Liver (tissue), 9 donors: ENCODE results near the gene FLYWCH2. TPM values are rescaled to one million over a fixed set of nuclear protein-coding genes. Genes with fewer than 3 reads are reported as not detected.

Source experiments
- DNase-seq: peaks from one replicate; pipeline ENCODE4 v3.0.0-alpha.2; 2017; ENCODE audit warnings: low spot score
- H3K27ac ChIP-seq, 2 donors: one replicate each; pipeline ENCODE4 v1.7.0; 2013; ENCODE audit warnings: inconsistent platforms in 2 of 2, low read length in 2 of 2, control low read depth in 1 of 2, low read depth in 1 of 2, mild to moderate bottlenecking in 1 of 2
- H3K27me3 ChIP-seq, 4 donors: one replicate each; pipeline versions ENCODE4 v1.6.1 to v1.7.0; 2013; ENCODE audit warnings: low read length in 3 of 4, inconsistent platforms in 1 of 4, mild to moderate bottlenecking in 1 of 4, moderate library complexity in 1 of 4; ENCODE audit not compliant: control insufficient read depth in 4 of 4, insufficient read depth in 4 of 4
- H3K36me3 ChIP-seq, 4 donors: one replicate each; pipeline versions ENCODE4 v1.6.1 to v1.7.0; 2013; ENCODE audit warnings: low read length in 3 of 4, mild to moderate bottlenecking in 3 of 4, low read depth in 1 of 4, moderate library complexity in 1 of 4; ENCODE audit not compliant: control insufficient read depth in 4 of 4, insufficient read depth in 3 of 4
- H3K4me1 ChIP-seq, 4 donors: one replicate each; pipeline versions ENCODE4 v1.6.1 to v1.7.0; 2013; ENCODE audit warnings: low read length in 3 of 4, mild to moderate bottlenecking in 3 of 4, moderate library complexity in 1 of 4; ENCODE audit not compliant: control insufficient read depth in 4 of 4, insufficient read depth in 4 of 4
- H3K4me3 ChIP-seq, 3 donors: one replicate each; pipeline versions ENCODE4 v1.6.1 to v1.7.0; 2013; ENCODE audit warnings: low read length in 3 of 3, control low read depth in 1 of 3, low read depth in 1 of 3, mild to moderate bottlenecking in 1 of 3
- H3K9ac ChIP-seq, 2 donors: one replicate each; pipeline ENCODE4 v1.7.0; 2013; ENCODE audit warnings: low read length in 2 of 2, mild to moderate bottlenecking in 2 of 2, moderate library complexity in 2 of 2, control low read depth in 1 of 2, low read depth in 1 of 2
- H3K9me3 ChIP-seq, 4 donors: one replicate each; pipeline versions ENCODE4 v1.6.1 to v1.7.0; 2013; ENCODE audit warnings: low read length in 3 of 4; ENCODE audit not compliant: control insufficient read depth in 4 of 4
- FOXA2 ChIP-seq: IDR thresholded peaks from 2 replicates; pipeline ENCODE4 v1.6.1; 2016; ENCODE audit warnings: antibody characterized with exemption
- HNF4G ChIP-seq: IDR thresholded peaks from 2 replicates; pipeline ENCODE4 v1.6.1; 2016; ENCODE audit warnings: antibody characterized with exemption
- JUND ChIP-seq, 2 donors: IDR thresholded peaks; 2 replicates each; pipeline ENCODE4 v1.6.1; 2016; ENCODE audit warnings: antibody characterized with exemption in 2 of 2
- NR2F2 ChIP-seq: IDR thresholded peaks from 2 replicates; pipeline ENCODE4 v1.6.1; 2016; ENCODE audit warnings: antibody characterized with exemption
- RAD21 ChIP-seq, 2 donors: IDR thresholded peaks; 2 replicates each; pipeline ENCODE4 v1.6.1; 2016; ENCODE audit warnings: antibody characterized with exemption in 2 of 2, mild to moderate bottlenecking in 2 of 2
- SP1 ChIP-seq: IDR thresholded peaks from 2 replicates; pipeline ENCODE4 v1.6.1; 2018; ENCODE audit warnings: antibody characterized with exemption, mild to moderate bottlenecking
- TAF1 ChIP-seq: conservative IDR thresholded peaks from 2 replicates; pipeline ENCODE4 v1.6.1; 2016; ENCODE audit warnings: antibody characterized with exemption, mild to moderate bottlenecking
- YY1 ChIP-seq: IDR thresholded peaks from 2 replicates; pipeline ENCODE4 v1.6.1; 2016; ENCODE audit warnings: antibody characterized with exemption, mild to moderate bottlenecking
- WGBS: extraction: QIAGEN DNeasy Blood & Tissue Kit; methylation state at CpG from one replicate; pipeline ENCODE4 v1.1.7; 2013; 5-methylcytosine and 5-hydroxymethylcytosine counted together
- polyA plus RNA-seq, 2 donors: library from polyadenylated mRNA; stranded (reverse) in 1 of 2; unstranded in 1 of 2; fragments of 200-250 nt in 1 of 2; fragments of >200 nt in 1 of 2; fragmentation: Nextera tagmentation in 1 of 2; extraction: Ambion mirVana in 1 of 2; gene quantifications; one replicate each; pipeline versions ENCODE4 v1.2.1 to v1.2.3, GENCODE V29; 2013 to 2015
- total RNA-seq, 2 donors: library from RNA; depleted of rRNA; stranded (reverse); fragments of >200 nt; gene quantifications; one replicate each; pipeline ENCODE4 v1.2.3, GENCODE V29; 2014
- TF ChIP-seq, protein P1 (sequence below): IDR thresholded peaks from 2 replicates; pipeline ENCODE4 v1.6.1; 2016; ENCODE audit warnings: antibody characterized with exemption, mild to moderate bottlenecking
- TF ChIP-seq, protein P2 (sequence below): IDR thresholded peaks from 2 replicates; pipeline ENCODE4 v1.6.1; 2016; ENCODE audit warnings: antibody characterized with exemption
- TF ChIP-seq, protein P3 (sequence below): IDR thresholded peaks from 2 replicates; pipeline ENCODE4 v1.6.1; 2016; ENCODE audit warnings: antibody characterized with exemption
- donor health status: healthy.
- donor health status: healthy.
- donor health status: healthy.
- donor health status: healthy.
- donor health status: healthy.

Gene FLYWCH2
- total and polyA plus RNA-seq, 4 donors = 4.9 to 21.0 (median 8.6) TPM

DNA sequence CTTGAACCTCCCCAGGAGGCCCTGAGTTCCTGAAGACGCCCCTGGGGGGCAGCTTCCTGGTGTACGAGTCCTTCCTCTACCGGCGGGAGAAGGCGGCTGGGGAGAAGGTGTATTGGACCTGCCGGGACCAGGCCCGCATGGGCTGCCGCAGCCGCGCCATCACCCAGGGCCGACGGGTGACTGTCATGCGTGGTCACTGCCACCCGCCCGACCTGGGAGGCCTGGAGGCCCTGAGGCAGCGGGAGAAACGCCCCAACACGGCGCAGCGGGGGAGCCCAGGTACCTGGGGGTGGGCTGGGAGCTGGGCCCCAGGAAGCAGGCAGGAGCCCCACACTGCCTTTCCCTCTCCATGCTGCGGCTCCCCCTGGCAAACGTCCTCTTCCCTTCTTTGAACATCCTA, 50.7 kb downstream of the FLYWCH2 start:
- no peak for DNase-seq
- peaks cover 2 to 45% (median 17%) of the 10 kb centered on the region in 4 donors for H3K36me3 ChIP-seq
- no peak overlapping the region for H3K4me3 ChIP-seq
- no peaks in the 10 kb centered on the region for H3K27me3 ChIP-seq
- H3K4me1 ChIP-seq = no peaks in the 10 kb centered on the region
- H3K27ac ChIP-seq = no peak overlapping the region
- no peak overlapping the region for H3K9ac ChIP-seq
- no peaks in the 10 kb centered on the region for H3K9me3 ChIP-seq
- TF ChIP-seq YY1 (no peak), RAD21 (IDR thresholded peaks at IDR 0.05) (no peak), FOXA2 (no peak), SP1 (no peak)
- TF ChIP-seq, protein P1, sequence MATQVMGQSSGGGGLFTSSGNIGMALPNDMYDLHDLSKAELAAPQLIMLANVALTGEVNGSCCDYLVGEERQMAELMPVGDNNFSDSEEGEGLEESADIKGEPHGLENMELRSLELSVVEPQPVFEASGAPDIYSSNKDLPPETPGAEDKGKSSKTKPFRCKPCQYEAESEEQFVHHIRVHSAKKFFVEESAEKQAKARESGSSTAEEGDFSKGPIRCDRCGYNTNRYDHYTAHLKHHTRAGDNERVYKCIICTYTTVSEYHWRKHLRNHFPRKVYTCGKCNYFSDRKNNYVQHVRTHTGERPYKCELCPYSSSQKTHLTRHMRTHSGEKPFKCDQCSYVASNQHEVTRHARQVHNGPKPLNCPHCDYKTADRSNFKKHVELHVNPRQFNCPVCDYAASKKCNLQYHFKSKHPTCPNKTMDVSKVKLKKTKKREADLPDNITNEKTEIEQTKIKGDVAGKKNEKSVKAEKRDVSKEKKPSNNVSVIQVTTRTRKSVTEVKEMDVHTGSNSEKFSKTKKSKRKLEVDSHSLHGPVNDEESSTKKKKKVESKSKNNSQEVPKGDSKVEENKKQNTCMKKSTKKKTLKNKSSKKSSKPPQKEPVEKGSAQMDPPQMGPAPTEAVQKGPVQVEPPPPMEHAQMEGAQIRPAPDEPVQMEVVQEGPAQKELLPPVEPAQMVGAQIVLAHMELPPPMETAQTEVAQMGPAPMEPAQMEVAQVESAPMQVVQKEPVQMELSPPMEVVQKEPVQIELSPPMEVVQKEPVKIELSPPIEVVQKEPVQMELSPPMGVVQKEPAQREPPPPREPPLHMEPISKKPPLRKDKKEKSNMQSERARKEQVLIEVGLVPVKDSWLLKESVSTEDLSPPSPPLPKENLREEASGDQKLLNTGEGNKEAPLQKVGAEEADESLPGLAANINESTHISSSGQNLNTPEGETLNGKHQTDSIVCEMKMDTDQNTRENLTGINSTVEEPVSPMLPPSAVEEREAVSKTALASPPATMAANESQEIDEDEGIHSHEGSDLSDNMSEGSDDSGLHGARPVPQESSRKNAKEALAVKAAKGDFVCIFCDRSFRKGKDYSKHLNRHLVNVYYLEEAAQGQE = no peak
- TF ChIP-seq, protein P2, sequence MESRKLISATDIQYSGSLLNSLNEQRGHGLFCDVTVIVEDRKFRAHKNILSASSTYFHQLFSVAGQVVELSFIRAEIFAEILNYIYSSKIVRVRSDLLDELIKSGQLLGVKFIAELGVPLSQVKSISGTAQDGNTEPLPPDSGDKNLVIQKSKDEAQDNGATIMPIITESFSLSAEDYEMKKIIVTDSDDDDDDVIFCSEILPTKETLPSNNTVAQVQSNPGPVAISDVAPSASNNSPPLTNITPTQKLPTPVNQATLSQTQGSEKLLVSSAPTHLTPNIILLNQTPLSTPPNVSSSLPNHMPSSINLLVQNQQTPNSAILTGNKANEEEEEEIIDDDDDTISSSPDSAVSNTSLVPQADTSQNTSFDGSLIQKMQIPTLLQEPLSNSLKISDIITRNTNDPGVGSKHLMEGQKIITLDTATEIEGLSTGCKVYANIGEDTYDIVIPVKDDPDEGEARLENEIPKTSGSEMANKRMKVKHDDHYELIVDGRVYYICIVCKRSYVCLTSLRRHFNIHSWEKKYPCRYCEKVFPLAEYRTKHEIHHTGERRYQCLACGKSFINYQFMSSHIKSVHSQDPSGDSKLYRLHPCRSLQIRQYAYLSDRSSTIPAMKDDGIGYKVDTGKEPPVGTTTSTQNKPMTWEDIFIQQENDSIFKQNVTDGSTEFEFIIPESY = no peak
- 92% methylated on average over 22 of the region's 22 CpGs for WGBS

- Histone ChIP-seq H3K4me1 (no peaks in the 10 kb centered on the region), H3K9me3 (no peaks in the 10 kb centered on the region), H3K9ac (no peak overlapping the region), H3K36me3 (peaks cover 2 to 51% (median 19%) of the 10 kb centered on the region in 4 donors), H3K4me3 (no peak overlapping the region), H3K27me3 (no peaks in the 10 kb centered on the region), H3K27ac (no peak overlapping the region)
- no peak for DNase-seq
- no peak for TF ChIP-seq JUND (IDR thresholded peaks at IDR 0.05)
- TF ChIP-seq, protein P3, sequence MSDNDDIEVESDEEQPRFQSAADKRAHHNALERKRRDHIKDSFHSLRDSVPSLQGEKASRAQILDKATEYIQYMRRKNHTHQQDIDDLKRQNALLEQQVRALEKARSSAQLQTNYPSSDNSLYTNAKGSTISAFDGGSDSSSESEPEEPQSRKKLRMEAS = no peak
- TF ChIP-seq RAD21 (IDR thresholded peaks at IDR 0.05) = no peak
- no peak for TF ChIP-seq YY1
- TF ChIP-seq NR2F2 = no peak
- 92% methylated on average over 15 of the region's 15 CpGs for WGBS
These were observed 51.4 kb downstream of the FLYWCH2 start for GRCh38 chr16:2934450-2934849.

DNA sequence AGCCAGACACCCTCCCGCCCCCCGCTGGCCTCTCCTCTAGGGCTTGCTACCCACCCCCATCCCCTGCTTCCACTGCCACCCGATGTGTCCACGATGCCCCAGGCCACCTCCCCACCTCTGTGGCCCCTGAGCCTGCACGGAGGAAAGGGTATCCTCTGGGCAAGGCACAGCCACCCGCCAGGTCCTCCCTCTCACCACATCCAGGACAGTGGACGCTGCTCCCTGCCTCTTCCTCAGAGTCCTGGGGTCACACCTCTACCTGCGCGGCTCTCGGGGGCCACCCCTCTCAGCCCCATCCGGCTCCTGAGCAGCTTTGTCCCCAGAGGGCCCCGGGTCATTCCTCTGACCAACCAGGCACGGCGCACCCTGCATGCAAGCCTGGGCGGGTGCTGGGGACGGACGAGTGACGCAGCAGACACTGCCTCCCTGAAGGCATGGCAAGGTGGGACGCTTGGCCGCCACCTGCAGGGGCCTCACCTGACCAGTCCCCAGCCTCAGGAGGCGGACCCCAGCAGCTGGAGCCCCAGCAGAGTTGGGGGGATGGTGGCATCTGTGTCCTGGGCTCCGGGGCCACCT, 53.5 kb downstream of the FLYWCH2 start:
- H3K9ac ChIP-seq = no peak overlapping the region
- WGBS = 93% methylated on average over 22 of the region's 22 CpGs
- H3K27ac ChIP-seq = no peak overlapping the region
- no peaks in the 10 kb centered on the region for H3K27me3 ChIP-seq
- no peak overlapping the region for H3K4me3 ChIP-seq
- no peak for TF ChIP-seq HNF4G
- TF ChIP-seq JUND (IDR thresholded peaks at IDR 0.05) = no peak
- no peak for TF ChIP-seq TAF1
- H3K36me3 ChIP-seq = peaks cover 6 to 60% (median 21%) of the 10 kb centered on the region in 4 donors
- H3K9me3 ChIP-seq = no peaks in the 10 kb centered on the region
- DNase-seq = no peak
- no peaks in the 10 kb centered on the region for H3K4me1 ChIP-seq
